K562 (cell line): ENCODE data around the gene MTHFS. TPM values are rescaled to one million over a fixed set of nuclear protein-coding genes. Genes with fewer than 3 reads are reported as not detected.

ENCODE experiments used
- ATAC-seq: fragments of 200-7000 bp; cut with Tn5 transposase; 3 replicates; pipeline ENCODE4 v1.9.1; 2020; ENCODE audit warnings: moderate library complexity
- BruUV-seq: library from RNA; stranded (reverse); fragments of 400-500 nt; replicated peaks from 2 replicates; lab custom pipeline; 2021; lab: Mats Ljungman, UMichigan
- CTCF ChIA-PET: fragments of 300-600 bp; formaldehyde crosslinking; extraction: SDS; loops from one replicate; lab custom pipeline; 2021; ENCODE audit warnings: low intra/inter-chr PET ratio; lab: Yijun Ruan, JAX
- POLR2A ChIA-PET: fragments of 300-600, 350-650 bp; sonication (Branson Sonifier 250); formaldehyde crosslinking; extraction: SDS; loops from one replicate; lab custom pipeline; 2021; ENCODE audit warnings: antibody characterized with exemption, inconsistent platforms; lab: Yijun Ruan, JAX
- DNase-seq, 4 experiments: peaks; one replicate each; pipeline versions ENCODE4 v3.0.0 to v3.0.0-alpha.2; 2011 to 2018; ENCODE audit warnings: low spot score in 3 of 4, mixed read lengths in 3 of 4; ENCODE audit errors: extremely low read depth in 1 of 4
- FAIRE-seq: peaks from 2 replicates; lab custom pipeline; 2011; peaks lifted over from hg19 to GRCh38; lab: Jason Lieb, UNC
- H2AFZ ChIP-seq: 2 replicates; pipeline ENCODE4 v1.6.0; 2011; ENCODE audit warnings: low read depth, low read length, control low read depth, inconsistent platforms
- H3K27ac ChIP-seq: fragments of 200-600 bp; 3 replicates; pipeline ENCODE4 v1.8.0; 2011; ENCODE audit warnings: low read depth, mild to moderate bottlenecking, control low read depth, inconsistent platforms, low read length, moderate library complexity, mixed read lengths; ENCODE audit errors: extremely low read depth
- H3K27me3 ChIP-seq, 2 experiments: fragments of 300-600 bp in 1 of 2; 2 replicates in 1 of 2; 3 replicates in 1 of 2; pipeline versions ENCODE4 v1.6.0 to v1.8.0; 2011; ENCODE audit warnings: inconsistent platforms in 2 of 2, low read length in 2 of 2, mild to moderate bottlenecking in 1 of 2, mixed read lengths in 1 of 2, moderate library complexity in 1 of 2; ENCODE audit not compliant: control insufficient read depth in 2 of 2, insufficient read depth in 2 of 2
- H3K36me3 ChIP-seq: fragments of 300-600 bp; 3 replicates; pipeline ENCODE4 v1.8.0; 2011; ENCODE audit warnings: mild to moderate bottlenecking, low read length, inconsistent platforms; ENCODE audit not compliant: control insufficient read depth, insufficient read depth
- H3K4me1 ChIP-seq, 2 experiments: fragments of 200-600 bp in 1 of 2; replicated peaks in 1 of 2; 2 replicates in 1 of 2; 3 replicates in 1 of 2; pipeline versions ENCODE4 v1.5.1 to v1.8.0; 2011; ENCODE audit warnings: inconsistent platforms in 2 of 2, low read length in 2 of 2, mild to moderate bottlenecking in 1 of 2, mixed read lengths in 1 of 2, moderate library complexity in 1 of 2; ENCODE audit not compliant: control insufficient read depth in 2 of 2, insufficient read depth in 2 of 2
- H3K4me2 ChIP-seq: 2 replicates; pipeline ENCODE4 v1.6.1; 2011; ENCODE audit warnings: low read length, control low read depth, inconsistent platforms, mixed read lengths; ENCODE audit not compliant: insufficient read depth
- H3K4me3 ChIP-seq: fragments of 200-600 bp; sonication (generic), shearing (Covaris generic); 2 replicates; pipeline ENCODE4 v1.5.1; 2016; ENCODE audit warnings: control low read depth, inconsistent platforms
- H3K79me2 ChIP-seq: fragments of 200-600 bp; 3 replicates; pipeline ENCODE4 v1.8.0; 2011; ENCODE audit warnings: low read length, inconsistent platforms; ENCODE audit not compliant: control insufficient read depth, insufficient read depth
- H3K9ac ChIP-seq, 2 experiments: 2 replicates each; pipeline versions ENCODE4 v1.6.0 to v1.6.1; 2011; ENCODE audit warnings: low read depth in 2 of 2, low read length in 2 of 2, control low read depth in 1 of 2, inconsistent platforms in 1 of 2, mild to moderate bottlenecking in 1 of 2, mixed read lengths in 1 of 2; ENCODE audit not compliant: insufficient read depth in 1 of 2
- H3K9me1 ChIP-seq: one replicate; pipeline ENCODE4 v1.6.0; 2011; ENCODE audit warnings: inconsistent platforms, mild to moderate bottlenecking, low read length, moderate library complexity; ENCODE audit not compliant: control insufficient read depth, insufficient read depth
- H3K9me3 ChIP-seq: replicated peaks from 2 replicates; pipeline ENCODE4 v1.5.1; 2011; ENCODE audit warnings: low read depth, low read length, inconsistent platforms; ENCODE audit not compliant: control insufficient read depth, insufficient read depth
- H4K20me1 ChIP-seq: replicated peaks from 2 replicates; pipeline ENCODE4 v1.6.1; 2011; ENCODE audit warnings: low read length, inconsistent platforms, mixed read lengths; ENCODE audit not compliant: control insufficient read depth, insufficient read depth
- BCLAF1 ChIP-seq, 2 experiments: fragments of 450-650 bp in 1 of 2; IDR thresholded peaks; 2 replicates each; pipeline ENCODE4 v1.6.1; 2011 to 2017; ENCODE audit warnings: low read depth in 2 of 2, antibody characterized with exemption in 1 of 2, borderline replicate concordance in 1 of 2, low read length in 1 of 2, mild to moderate bottlenecking in 1 of 2, mixed read lengths in 1 of 2; ENCODE audit not compliant: control insufficient read depth in 1 of 2
- CTBP1 ChIP-seq: fragments of 450-650 bp; IDR thresholded peaks from 2 replicates; pipeline ENCODE4 v1.6.1; 2016; ENCODE audit warnings: borderline replicate concordance
- HDAC2 ChIP-seq: fragments of 450-650 bp; IDR thresholded peaks from 2 replicates; pipeline ENCODE4 v1.6.1; 2016; ENCODE audit warnings: mild to moderate bottlenecking
- HINFP ChIP-seq: fragments of 450-650 bp; conservative IDR thresholded peaks from 2 replicates; pipeline ENCODE4 v1.6.1; 2016; ENCODE audit warnings: missing genetic modification characterization, low read depth, mild to moderate bottlenecking, control low read depth, missing compliant biosample characterization
- HMG20B ChIP-seq: fragments of 250-450 bp; sonication (Bioruptor Pico); IDR thresholded peaks from 2 replicates; pipeline ENCODE4 v1.5.0; 2021; ENCODE audit warnings: mild to moderate bottlenecking
- NCOA1 ChIP-seq: fragments of 450-650 bp; IDR thresholded peaks from 2 replicates; pipeline ENCODE4 v1.6.1; 2016; ENCODE audit warnings: low read depth
- PREB ChIP-seq: sonication (generic); formaldehyde crosslinking; IDR thresholded peaks from 2 replicates; pipeline ENCODE4 v1.8.1; 2023; ENCODE audit warnings: mild to moderate bottlenecking, missing genetic modification reagents
- SAP30 ChIP-seq: fragments of 200-600 bp; sonication (generic); IDR thresholded peaks from 2 replicates; pipeline ENCODE4 v1.6.1; 2012; ENCODE audit warnings: borderline replicate concordance, low read depth, mild to moderate bottlenecking, moderate library complexity, low read length, control low read depth, inconsistent platforms; ENCODE audit not compliant: insufficient read depth, poor library complexity, severe bottlenecking
- TEAD1 ChIP-seq, 2 experiments: fragments of 450-650 bp in 1 of 2; sonication (generic) in 1 of 2; formaldehyde crosslinking; IDR thresholded peaks; 2 replicates each; pipeline versions ENCODE4 v1.4.0 to v1.8.0; 2020 to 2022; ENCODE audit warnings: mild to moderate bottlenecking in 2 of 2, missing genetic modification reagents in 1 of 2
- YBX1 ChIP-seq: fragments of 450-650 bp; IDR thresholded peaks from 2 replicates; pipeline ENCODE4 v1.7.1; 2016; ENCODE audit warnings: mild to moderate bottlenecking
- ZNF224 ChIP-seq: sonication (generic); formaldehyde crosslinking; IDR thresholded peaks from 2 replicates; pipeline ENCODE4 v1.8.0; 2022; ENCODE audit warnings: mild to moderate bottlenecking, missing genetic modification reagents
- ZNF282 ChIP-seq: sonication (generic); formaldehyde crosslinking; IDR thresholded peaks from 2 replicates; pipeline ENCODE4 v1.8.1; 2023; ENCODE audit warnings: missing genetic modification reagents
- ZNF311 ChIP-seq: fragments of 250-450 bp; sonication (Bioruptor Pico); IDR thresholded peaks from 2 replicates; pipeline ENCODE4 v1.4.0; 2020; ENCODE audit warnings: mild to moderate bottlenecking, moderate library complexity
- ZNF583 ChIP-seq: fragments of 250-450 bp; sonication (Bioruptor Pico); IDR thresholded peaks from 2 replicates; pipeline ENCODE4 v1.4.0; 2020
- ZNF766 ChIP-seq: fragments of 200-800 bp; sonication (Bioruptor generic); conservative IDR thresholded peaks from 2 replicates; pipeline ENCODE4 v1.6.1; 2016; ENCODE audit warnings: missing genetic modification characterization, missing compliant biosample characterization
- WGBS: fragments of 100-300 bp; shearing (Covaris generic); methylation state at CpG from one replicate; pipeline ENCODE4 v1.1.6; 2016; ENCODE audit warnings: low coverage, mixed read lengths; ENCODE audit not compliant: insufficient coverage; ENCODE audit errors: missing lambda C conversion rate; 5-methylcytosine and 5-hydroxymethylcytosine counted together
- in situ Hi-C: fragments of 300-500 bp; cut with MboI; formaldehyde crosslinking; loops from 4 replicates; pipeline ENCODE4 v1.15.0; 2018; ENCODE audit warnings: inconsistent platforms, mixed read lengths
- intact Hi-C: fragments of 100-400 bp; cut with micrococcal nuclease; formaldehyde crosslinking; loops from 2 replicates; pipeline ENCODE4 v1.14.2; 2022
- polyA plus RNA-seq, 8 experiments: library from polyadenylated mRNA; depleted of rRNA in 4 of 8; stranded (reverse) in 5 of 8; unstranded in 3 of 8; fragments of >200 nt; fragmentation: Nextera tagmentation in 2 of 8; fragmentation: Illumina TruSeq in 1 of 8; extraction: Ambion mirVana in 2 of 8; extraction: Trizol in 1 of 8; gene quantifications; 2 replicates each; pipeline versions ENCODE4 v1.2.1 to v1.2.3, GENCODE V29; 2011 to 2014; ENCODE audit warnings: inconsistent platforms in 1 of 8, missing spikeins in 1 of 8
- total RNA-seq, 7 experiments: library from RNA; depleted of rRNA in 6 of 7; stranded (reverse); fragments of >200 nt in 6 of 7; fragmentation: Illumina TruSeq in 2 of 7; extraction: Trizol in 2 of 7; gene quantifications; 2 replicates each; pipeline versions ENCODE4 v1.2.1 to v1.2.3, GENCODE V29; 2011 to 2021; ENCODE audit warnings: low replicate concordance in 1 of 7

MTHFS gene
- total and polyA plus RNA-seq, 9 of the 15 experiments (the other 6 are each of a cell fraction or from before 2014, with no cell fraction given) = 17.8 to 79.3 (median 41.7) TPM

GRCh38 chr15:79939399-79939798 is 42.6 kb upstream of the MTHFS start:
- in situ Hi-C loops = no loop called here
- FAIRE-seq = no peak
- H3K9me1 ChIP-seq = no peaks in the 10 kb centered on the region
- no peak for TF ChIP-seq PREB (CRISPR knock-in tag)
- TF ChIP-seq YBX1 = no peak
- TF ChIP-seq HINFP (tag) = no peak
- no peak for TF ChIP-seq ZNF311 (CRISPR knock-in tag)
- TF ChIP-seq ZNF766 (CRISPR knock-in tag) = no peak
- no peak for TF ChIP-seq ZNF583 (CRISPR knock-in tag)
- no peak for TF ChIP-seq HDAC2
- TF ChIP-seq SAP30 = no peak
- TF ChIP-seq ZNF282 (CRISPR knock-in tag) = no peak
- TF ChIP-seq TEAD1 (CRISPR knock-in tag; IDR thresholded peaks at IDR 0.05) = no peak
- TF ChIP-seq HMG20B (CRISPR knock-in tag) = no peak
- TF ChIP-seq NCOA1 = no peak
- TF ChIP-seq BCLAF1 (IDR thresholded peaks at IDR 0.05; ENCODE audit: borderline replicate concordance in 1 of 2, control insufficient read depth in 1 of 2, low read depth in 2 of 2, low read length in 1 of 2) = no peak
- no peak for TF ChIP-seq ZNF224 (CRISPR knock-in tag)
- no peak for TF ChIP-seq CTBP1

More at GRCh38 chr15:79939399-79939798, 42.6 kb upstream of the MTHFS start:
- Histone ChIP-seq H3K79me2 (no peaks in the 10 kb centered on the region), H2AFZ (0 out of 2 replicates have a peak overlapping the region, but pooled peaks have one; percentile 23), H4K20me1 (no peaks in the 10 kb centered on the region), H3K27me3 (no peaks in the 10 kb centered on the region; a peak in 1 of 5 replicates), H3K27ac (no peak overlapping the region), H3K4me2 (no peak overlapping the region), H3K9ac (no peak overlapping the region), H3K4me1 (peaks cover 0 to 2% of the 10 kb centered on the region in 2 experiments; a peak in 2 of 5 replicates), H3K36me3 (no peaks in the 10 kb centered on the region), H3K9me3 (no peaks in the 10 kb centered on the region), H3K4me3 (no peak overlapping the region)
- 12% methylated on average over 4 of the region's 4 CpGs for WGBS
- CTCF ChIA-PET = no interaction called here
- ATAC-seq = no peak
- intact Hi-C loops = no loop called here
- POLR2A ChIA-PET = interaction anchor here (2.2 kb wide), 1 partner anchor 16 kb away, joined by 6 read pairs; no protein-coding TSS in a partner anchor
- no peak for DNase-seq
- no TSS peak for BruUV-seq
